GM19025 (cell line): ENCODE measurements around the gene PPARD.
"Not testable (repeated sequence)": the region's sequence is repeated elsewhere in the genome, so short reads cannot be mapped to it uniquely, and the experiment has no call there.

Source experiments
- ATAC-seq: cut with Tn5 transposase; IDR thresholded peaks from one replicate; pipeline ENCODE4 v1.9.1; 2021; ENCODE audit warnings: mild to moderate bottlenecking, low read depth, moderate library complexity; ENCODE audit not compliant: unreplicated experiment

Gene PPARD

DNA sequence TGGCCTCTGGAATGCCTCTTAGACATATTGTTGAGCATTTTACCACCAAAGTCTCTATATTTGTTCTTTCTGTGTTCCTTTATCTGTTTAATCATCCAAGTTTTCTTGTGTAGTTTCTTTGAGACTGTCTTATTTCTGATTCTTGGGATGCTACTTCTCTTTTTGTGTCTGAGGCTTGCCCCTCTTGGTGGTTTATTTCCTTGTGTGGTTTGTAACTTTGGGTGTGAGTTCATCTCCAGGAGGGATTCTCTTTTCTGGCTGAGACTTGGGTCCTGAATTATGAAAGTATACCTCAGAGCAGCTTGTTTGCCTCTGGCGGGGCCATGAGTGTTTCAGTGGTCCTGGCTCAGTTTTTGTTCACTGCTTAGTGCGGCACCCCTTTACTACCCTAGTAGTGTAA lies 33.9 kb downstream of the PPARD start:
- no peak for ATAC-seq

DNA sequence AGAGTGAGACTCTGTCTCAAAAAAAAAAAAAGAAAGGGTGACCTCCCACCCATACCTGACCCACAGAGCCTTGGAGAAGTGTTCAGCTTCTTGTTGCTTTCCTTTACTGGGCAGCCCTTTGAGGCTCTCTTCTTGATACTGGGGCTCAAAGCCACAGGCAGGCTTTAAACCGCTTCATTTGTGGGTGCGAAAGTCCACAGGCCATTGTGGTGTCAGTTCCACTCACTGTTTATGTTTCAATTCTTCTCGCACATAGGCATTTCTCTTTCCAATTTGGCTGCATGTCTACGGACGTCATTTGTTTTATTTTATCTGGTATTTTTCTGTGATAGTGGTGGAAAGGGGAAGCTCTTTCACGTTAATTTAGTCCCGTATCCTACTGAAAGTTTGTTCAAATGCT lies 34.6 kb downstream of the PPARD start:
- no peak for ATAC-seq

DNA sequence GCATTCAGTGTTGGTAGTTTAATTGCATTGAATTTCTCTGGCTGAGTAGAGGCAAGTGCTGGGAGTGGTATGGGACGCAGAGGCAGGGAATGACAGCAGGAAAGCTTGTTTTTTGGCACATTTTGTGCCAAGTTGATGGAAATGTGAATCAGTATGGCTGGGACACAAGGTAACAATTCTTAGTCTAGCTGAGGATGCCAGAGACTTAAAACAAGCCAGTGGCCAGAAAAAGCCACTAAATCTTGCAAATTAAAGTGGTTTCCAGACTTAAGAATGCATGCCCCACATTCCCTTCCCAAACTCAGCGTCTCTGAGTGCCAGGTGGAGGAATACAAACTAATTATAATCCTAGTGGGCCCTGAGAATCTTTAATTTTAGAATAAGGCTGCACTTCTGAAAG lies 35.9 kb downstream of the PPARD start:
- no peak for ATAC-seq

DNA sequence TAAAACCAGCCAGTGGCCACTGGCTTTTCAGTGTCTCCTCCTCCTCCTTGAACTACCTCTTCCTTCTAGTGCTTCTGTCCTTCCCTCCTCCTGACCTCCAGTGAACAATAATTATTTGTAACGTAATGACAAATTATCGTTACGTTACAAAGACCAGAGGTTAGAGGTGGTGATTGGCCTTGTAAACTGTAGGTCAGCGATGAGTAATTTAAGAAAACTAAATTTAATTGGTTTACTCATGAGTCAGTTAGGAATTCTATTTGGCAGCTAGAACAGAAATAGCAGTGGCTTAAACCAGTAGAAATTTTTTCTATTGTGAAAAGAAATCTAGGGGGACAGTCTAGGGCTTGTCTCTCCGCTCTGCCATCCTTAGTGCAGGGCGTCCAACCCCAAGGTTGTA lies 38.8 kb downstream of the PPARD start:
- no peak for ATAC-seq

DNA sequence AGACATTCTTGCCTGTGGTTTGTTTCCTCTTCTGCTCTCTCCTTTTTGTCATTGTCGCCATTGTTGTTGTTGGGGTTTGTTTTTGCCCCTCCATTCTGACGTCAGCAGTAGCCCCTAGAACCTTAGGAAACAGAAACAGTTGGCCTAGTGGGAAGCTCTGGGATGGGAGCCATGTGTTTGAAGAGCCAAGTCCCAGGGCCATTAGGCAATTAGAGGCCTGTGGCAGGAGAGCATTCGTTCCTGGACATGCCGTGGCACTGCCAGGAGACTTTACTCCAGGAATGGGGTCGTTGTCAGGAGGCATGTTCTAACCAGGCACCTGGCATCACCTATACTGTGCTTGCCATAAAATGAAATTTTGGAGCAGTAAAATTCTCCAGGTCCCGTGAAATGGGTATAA lies 39.7 kb downstream of the PPARD start:
- ATAC-seq: no peak

DNA sequence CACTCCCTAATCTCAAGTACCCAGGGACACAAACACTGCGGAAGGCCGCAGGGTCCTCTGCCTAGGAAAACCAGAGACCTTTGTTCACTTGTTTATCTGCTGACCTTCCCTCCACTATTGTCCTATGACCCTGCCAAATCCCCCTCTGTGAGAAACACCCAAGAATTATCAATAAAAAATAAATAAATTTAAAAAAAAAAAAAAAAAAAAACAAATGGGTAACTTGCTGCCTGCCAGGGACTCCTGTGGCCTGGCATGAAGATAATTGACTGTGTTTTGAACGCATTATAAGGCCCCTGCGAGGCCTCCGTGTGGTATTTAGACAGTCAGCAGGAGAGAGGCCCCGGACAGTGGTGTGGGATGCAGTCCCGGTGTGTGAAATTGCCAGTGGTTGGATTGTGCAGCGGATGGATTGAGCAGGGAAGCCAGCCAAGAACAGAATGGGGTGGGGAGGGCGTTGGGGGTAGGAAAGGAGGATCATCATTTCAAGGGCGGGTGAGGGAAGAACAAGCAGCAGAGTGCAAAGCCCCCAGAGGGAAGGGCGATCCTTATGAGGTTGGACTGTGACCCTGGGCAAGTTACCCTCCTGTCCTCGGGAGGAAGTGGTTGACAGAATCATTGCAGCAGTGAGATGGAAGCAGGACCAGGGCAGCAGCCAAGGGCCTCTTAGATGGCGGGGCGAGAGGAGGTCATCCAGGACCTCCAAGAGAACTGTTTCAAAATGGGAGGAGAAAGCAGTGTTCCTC lies 43.3 kb downstream of the PPARD start:
- ATAC-seq: no peak

DNA sequence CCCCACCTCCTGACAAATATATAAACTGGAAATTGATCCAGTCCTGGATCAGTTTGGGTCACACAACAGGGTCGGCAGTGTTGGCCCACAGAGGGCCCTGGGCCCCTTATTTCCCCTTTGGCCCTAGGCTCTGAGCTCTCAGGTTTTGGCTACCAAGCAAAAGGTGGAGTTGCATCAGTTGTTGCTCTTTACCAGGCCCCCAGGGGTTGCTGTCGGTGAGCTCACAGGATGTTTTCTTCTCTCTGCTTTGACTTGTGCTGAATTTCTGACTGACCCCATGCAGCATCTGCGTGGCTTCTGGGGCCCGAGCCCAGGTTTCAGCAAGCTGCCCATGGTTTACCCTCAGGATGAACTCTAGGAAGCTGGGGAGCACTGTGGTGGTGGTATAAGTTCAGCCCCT lies 44.6 kb downstream of the PPARD start:
- no peak for ATAC-seq

DNA sequence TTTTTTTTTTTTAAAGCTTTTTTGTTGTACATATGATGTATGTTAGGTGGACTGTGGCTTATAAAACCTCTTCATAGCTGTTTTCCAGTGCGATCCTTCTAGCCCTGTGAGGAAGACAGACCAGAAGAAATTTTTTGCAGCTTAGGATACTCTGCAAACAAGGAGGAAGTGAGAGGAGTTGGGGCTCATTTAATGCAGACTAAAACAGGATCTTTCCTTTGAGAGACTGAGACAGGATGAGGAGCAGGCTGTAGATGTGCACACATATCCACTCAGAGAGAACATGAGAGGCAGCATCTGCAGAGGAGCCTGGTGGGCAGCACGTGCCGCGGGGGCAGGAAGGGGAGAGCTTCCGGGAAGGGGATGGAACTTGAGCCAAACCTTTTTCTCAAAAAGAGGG lies 45.7 kb downstream of the PPARD start:
- ATAC-seq: no peak

DNA sequence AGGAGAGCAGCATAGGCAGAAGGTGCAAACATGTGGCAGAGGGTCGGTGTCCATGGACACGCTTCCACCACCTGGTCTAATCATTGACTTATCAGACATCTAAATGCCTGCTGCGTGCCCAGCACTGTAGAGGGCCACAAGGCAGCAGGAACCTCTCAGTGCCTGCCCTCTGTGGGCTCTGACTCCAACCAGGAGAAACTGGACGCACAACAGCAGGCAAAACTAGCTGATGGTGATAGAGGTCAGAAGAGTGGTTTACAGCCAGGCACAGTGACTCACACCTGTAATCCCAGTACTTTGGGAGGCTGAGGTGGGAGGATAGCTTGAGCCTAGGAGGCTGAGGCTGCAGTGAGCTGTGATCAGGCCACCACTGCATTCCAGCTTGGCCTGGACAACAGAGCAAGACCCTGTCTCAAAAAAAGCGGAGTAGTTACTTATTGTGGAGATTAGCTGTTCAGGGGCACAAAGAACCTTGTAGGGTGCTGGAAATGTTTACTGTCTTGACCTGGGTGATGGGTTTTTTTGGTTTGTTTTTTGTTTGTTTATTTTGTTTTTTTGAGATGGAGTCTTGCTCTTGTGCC lies 46.5 kb downstream of the PPARD start:
- ATAC-seq: no peak

DNA sequence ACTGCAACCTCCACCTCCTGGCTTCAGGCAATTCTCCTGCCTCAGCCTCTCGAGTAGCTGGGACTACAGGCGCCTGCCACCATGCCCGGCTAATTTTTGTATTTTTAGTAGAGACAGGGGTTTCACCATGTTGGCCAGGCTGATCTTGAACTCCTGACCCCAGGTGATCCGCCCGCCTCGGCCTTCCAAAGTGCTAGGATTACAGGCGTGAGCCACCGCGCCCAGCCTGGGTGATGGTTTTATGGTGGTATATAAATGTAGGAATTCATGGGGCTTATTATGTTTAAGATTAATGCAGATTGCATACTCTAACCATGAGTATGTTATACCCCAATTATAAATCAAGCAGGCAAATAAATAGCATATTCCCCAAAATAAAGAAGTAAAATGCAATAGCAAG lies 47.0 kb downstream of the PPARD start:
- not testable (repeated sequence) for ATAC-seq

DNA sequence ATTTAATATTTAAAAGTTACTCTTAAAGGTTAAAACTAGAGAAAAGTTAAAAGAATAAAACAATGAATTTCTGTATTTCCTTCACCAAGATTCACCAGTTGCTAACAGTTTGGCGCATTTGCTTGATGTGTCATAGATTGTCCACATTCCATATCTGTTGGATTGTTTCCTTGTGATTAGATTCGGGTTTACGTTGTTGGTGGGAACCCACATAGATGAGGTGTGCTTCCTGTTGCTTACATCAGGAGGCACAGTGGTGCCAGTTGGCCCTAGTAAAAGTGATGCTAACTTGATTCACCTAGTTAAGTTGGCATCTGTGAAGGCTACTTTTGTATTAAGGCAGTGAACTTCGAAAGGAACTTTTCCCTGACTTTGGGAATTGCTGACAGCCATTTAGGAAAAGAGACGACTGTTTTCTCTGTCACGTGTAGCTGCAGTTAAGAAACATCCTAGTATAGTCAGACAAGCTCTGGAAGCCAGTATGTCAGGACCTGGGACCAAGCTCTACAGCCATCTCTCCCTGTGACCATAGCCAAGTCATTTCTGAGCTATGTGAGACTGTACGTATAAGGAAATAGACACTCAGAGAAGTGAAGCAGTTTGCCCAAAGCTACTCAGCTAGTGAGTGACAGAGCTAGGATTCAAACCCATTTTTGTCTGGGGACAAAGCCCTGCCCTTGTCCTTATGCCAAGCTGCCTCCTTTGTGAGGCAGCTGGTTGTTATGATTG lies 49.0 kb downstream of the PPARD start:
- ATAC-seq: no peak

DNA sequence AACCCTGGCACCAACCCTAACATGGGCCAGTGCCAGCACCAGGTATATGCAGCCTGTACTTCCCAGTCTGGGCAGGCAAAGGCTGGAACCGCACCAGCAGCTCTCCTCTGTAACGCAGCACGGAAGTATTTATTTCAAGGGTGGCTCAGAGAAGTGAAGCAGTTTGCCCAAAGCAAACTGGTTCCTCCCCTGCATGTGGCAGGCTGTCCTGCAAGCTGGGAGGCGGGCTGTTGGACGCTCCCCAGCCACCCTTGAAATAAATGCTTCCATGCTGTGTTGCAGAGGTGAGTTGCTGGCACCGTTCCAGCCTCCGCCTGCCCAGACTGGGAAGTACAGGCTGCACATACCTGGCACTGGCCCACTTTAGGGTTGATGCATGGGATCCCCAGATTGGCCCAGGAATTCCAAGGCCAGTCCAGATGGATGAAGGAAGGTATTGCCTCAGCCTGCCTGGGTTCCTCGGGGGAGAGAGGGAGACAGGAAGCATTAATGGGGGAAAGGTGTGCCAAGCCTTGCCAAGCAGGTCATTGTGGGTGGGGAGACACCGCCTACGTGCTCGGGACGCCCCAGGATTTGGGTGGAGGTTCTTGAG lies 49.8 kb downstream of the PPARD start:
- ATAC-seq: no peak

DNA sequence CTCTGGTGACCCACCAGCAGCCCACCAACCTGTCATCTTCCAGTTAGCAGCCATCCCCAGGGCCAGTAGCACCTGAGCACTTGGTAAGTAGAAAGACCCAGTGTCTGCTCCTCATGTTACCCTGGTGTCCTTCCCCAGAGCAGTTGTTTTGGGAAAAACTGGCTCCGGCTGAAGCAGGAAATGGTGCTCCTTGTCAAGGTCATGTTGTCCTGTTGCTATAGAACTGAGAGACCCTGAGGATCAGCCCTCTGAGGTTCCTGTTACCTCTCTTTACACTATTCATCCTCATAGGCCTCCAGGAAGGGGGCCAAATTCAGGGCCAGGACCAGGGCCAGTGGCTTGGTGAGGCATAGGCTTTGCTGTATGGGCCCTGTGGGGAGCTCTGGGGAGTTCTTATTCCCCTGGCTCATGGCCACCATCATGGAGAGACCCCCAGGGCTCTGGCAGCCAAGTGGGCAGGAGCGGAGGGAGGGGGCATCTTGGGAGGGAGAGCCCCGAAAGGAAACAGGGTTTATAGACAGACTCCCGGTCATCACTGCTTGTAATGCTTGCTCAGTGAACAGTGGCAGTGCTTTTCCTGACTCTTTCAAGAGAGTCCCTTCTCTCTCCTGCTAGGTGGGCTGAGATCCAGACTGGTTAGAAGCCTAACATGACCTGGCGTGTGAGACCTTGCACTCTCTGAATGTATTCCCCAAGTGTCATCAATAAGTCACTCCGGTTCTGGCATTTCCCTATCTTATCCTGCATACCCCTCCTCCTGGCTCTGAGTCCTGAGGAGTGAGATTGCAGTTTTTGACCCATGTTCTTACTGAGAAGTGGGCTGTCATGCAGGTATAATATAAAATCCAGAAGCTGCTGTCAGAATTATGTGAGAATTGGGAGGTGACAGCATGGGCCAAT lies 50.7 kb downstream of the PPARD start:
- ATAC-seq: no peak

DNA sequence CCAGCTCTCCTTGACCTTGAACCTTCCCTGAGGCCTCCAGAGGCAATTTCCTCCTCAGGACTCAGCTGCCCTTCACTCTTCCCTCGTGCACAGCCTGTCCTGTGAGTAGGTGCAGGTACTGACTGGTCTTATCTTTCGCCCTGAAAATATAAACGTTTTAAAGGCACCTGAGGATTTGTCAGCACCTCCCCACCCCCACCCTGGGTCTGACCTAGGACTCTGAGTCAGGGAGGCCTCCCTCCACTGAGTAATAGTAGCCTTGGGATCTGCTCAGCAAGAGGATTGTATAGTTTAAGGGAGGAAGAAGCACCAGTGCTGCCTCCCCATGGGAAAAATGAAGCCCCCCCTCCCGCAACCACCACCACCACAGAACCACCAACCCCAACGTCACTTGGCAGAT lies 54.6 kb downstream of the PPARD start:
- no peak for ATAC-seq

DNA sequence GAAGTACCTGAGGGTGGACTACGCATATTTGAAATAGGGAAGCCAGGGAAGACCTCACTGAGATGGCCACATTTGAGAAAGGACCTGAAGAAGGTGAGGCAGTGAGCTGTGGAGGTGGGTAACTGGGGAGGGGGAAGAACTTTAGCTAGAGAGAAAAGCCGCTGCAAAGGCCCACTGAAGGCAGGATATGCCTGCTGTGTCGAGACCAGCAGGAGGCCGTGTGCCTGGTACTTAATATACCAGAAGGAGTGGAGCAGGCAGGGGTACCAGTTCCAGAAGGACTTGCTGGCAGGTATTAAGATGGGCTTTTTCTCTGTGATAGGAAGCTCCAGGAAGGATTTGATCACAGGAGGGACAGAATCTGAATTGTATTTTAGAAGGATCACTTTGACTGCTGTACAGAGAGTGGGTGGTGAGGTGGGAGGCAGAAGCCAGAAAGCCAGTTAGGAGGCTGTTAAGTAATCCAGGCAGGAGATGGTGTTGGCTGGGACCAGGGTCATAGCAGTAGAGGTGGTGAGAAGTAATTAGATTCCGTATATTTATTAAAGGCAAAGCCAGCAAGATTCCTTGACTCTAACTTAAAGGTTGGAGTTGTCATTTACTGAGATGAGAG lies 55.6 kb downstream of the PPARD start:
- ATAC-seq: no peak

DNA sequence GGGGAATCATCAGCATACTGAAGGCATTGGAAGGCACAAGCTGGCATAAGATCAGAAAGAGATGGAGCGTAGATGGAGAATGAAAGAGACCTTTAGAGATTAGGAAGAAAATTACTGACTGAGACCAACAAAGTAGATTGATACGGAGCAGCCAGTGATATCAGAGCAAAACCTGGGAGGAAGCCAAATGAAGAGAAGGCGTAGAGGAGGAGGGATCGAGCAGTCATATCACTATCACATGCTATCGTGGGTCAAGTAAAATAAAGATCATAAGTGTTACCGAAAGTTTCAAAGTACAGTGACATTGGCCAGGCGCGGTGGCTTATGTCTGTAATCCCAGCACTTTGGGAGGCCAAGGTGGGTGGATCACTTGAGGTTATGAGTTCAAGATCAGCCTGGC lies 56.2 kb downstream of the PPARD start:
- no peak for ATAC-seq

DNA sequence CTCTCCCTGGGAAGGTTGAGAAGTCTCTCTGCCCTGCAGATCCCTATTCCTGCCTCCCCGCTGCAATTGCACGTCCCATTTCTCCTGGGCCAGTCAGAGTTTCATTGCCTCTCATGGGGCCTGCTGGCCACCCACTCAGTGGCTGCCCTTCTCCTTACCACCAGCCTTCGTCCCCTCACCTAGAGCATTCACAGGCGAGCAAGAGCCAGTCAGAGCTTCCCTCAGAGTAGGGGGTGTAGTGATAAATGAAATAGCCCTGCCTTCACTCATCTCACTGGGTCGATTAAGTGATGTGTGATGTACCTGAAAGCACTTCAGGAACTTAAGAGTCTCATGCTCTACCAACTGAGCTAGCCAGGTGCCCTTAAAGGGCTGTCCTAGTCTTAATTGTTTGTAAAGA lies 57.8 kb downstream of the PPARD start:
- no peak for ATAC-seq

DNA sequence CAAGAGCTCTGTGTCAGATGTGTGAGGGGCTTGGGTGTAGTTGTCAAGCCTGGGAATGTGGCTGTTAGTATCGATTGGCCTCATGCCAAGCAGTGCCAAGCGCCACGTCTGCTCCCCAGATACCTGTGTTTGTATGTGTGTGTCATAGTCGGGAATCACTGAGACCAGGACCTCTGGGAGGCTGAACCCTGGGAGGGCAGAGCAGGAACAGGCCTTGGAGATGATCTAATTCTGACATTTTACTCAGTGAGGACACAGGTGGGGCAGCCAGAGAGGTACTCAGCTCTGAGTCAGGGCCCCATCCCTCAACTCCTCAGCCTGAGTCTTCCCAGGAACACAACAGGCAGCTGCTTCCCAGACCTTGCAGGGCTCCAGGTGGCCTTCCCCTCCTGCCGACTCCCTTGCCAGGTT lies 58.5 kb downstream of the PPARD start:
- ATAC-seq: no peak

DNA sequence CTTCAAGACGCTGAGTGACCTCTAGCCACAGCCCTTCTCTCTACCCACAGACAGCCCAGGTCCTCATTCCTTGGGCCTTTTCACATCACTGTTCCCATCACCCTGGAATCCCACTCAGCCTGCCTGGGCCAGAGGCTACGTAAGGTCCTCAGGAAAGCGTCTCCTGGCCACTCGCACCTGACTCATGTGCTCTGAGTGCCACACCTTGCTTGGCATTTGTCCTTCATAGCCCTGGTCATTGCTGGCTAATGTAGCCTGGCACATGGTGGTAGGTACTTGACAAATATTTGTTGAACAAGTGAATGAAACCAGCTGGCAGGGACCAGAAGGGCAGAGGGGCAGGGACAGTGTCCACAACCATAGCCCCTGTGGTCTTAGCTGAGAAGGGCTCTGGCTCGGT lies 59.2 kb downstream of the PPARD start:
- ATAC-seq: no peak
